Panc1 (cell line): ENCODE measurements around the gene SLC13A3.

Source experiments
- POLR2AphosphoS5 ChIP-seq: IDR thresholded peaks from 2 replicates; pipeline ENCODE4 v1.6.1; 2012; ENCODE audit warnings: mild to moderate bottlenecking, low read depth, low read length, moderate library complexity
- REST ChIP-seq, 2 experiments: IDR thresholded peaks; 2 replicates each; pipeline ENCODE4 v1.6.1; 2011 to 2012; ENCODE audit warnings: low read depth in 2 of 2, control low read depth in 1 of 2, low read length in 1 of 2, mild to moderate bottlenecking in 1 of 2, moderate library complexity in 1 of 2; ENCODE audit not compliant: insufficient read depth in 1 of 2
- TCF7L2 ChIP-seq: IDR thresholded peaks from 2 replicates; pipeline ENCODE4 v1.6.1; 2011; ENCODE audit warnings: mild to moderate bottlenecking, low read depth, low read length, inconsistent platforms
- TF ChIP-seq, protein P1 (sequence below): fragments of 450-650 bp; IDR thresholded peaks from 2 replicates; pipeline ENCODE4 v1.5.1; 2017; ENCODE audit warnings: mild to moderate bottlenecking

- TF ChIP-seq REST (IDR thresholded peaks at IDR 0.05; ENCODE audit: insufficient read depth in 1 of 2, low read depth in 2 of 2, low read length in 1 of 2): no peak
- TF ChIP-seq, protein P1, sequence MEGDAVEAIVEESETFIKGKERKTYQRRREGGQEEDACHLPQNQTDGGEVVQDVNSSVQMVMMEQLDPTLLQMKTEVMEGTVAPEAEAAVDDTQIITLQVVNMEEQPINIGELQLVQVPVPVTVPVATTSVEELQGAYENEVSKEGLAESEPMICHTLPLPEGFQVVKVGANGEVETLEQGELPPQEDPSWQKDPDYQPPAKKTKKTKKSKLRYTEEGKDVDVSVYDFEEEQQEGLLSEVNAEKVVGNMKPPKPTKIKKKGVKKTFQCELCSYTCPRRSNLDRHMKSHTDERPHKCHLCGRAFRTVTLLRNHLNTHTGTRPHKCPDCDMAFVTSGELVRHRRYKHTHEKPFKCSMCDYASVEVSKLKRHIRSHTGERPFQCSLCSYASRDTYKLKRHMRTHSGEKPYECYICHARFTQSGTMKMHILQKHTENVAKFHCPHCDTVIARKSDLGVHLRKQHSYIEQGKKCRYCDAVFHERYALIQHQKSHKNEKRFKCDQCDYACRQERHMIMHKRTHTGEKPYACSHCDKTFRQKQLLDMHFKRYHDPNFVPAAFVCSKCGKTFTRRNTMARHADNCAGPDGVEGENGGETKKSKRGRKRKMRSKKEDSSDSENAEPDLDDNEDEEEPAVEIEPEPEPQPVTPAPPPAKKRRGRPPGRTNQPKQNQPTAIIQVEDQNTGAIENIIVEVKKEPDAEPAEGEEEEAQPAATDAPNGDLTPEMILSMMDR: no peak
- TF ChIP-seq TCF7L2: no peak
- TF ChIP-seq POLR2AphosphoS5: no peak
Measured at GRCh38 chr20:46563170-46563859, 87.9 kb downstream of the SLC13A3 start.
